A549 (cell line): Measurements from ENCODE around the gene MINAR2. TPM values are rescaled to one million over a fixed set of nuclear protein-coding genes. Genes with fewer than 3 reads are reported as not detected.

ENCODE experiments used
- ATAC-seq, 2 experiments: fragments of 200-7000 bp in 1 of 2; fragments of >200 bp in 1 of 2; cut with Nextera tagmentation in 1 of 2; cut with Tn5 transposase in 1 of 2; 3 replicates each; pipeline versions ENCODE4 v1.8.0 to v1.9.1; 2018 to 2020; ENCODE audit warnings: mild to moderate bottlenecking in 1 of 2, moderate library complexity in 1 of 2
- CTCF ChIA-PET: fragments of 300-600 bp; sonication (Branson Sonifier 250); formaldehyde crosslinking; extraction: SDS; loops from one replicate; lab custom pipeline; 2021; ENCODE audit warnings: antibody characterized with exemption, inconsistent platforms; lab: Yijun Ruan, JAX
- POLR2A ChIA-PET: fragments of 350-600 bp; formaldehyde crosslinking; extraction: SDS; loops from one replicate; lab custom pipeline; 2021; ENCODE audit warnings: antibody characterized with exemption, inconsistent platforms; lab: Yijun Ruan, JAX
- DNase-seq, 2 experiments: peaks; one replicate each; pipeline versions ENCODE4 v3.0.0 to v3.0.0-alpha.2; 2011 to 2016; ENCODE audit warnings: low read depth in 1 of 2, low spot score in 1 of 2
- FAIRE-seq: peaks from 2 replicates; lab custom pipeline; 2011; peaks lifted over from hg19 to GRCh38; lab: Jason Lieb, UNC
- H3K27ac ChIP-seq, 2 experiments: fragments of >200 bp; sonication (Bioruptor Twin); formaldehyde crosslinking; 3 replicates each; pipeline ENCODE4 v1.5.1; 2016 to 2017
- H3K4me1 ChIP-seq: fragments of >200 bp; sonication (Bioruptor Twin); formaldehyde crosslinking; 3 replicates; pipeline ENCODE4 v1.6.1; 2016
- H3K4me2 ChIP-seq: fragments of >200 bp; sonication (Bioruptor Twin); formaldehyde crosslinking; 3 replicates; pipeline ENCODE4 v1.6.1; 2016
- H3K4me3 ChIP-seq: fragments of >200 bp; sonication (Bioruptor Twin); formaldehyde crosslinking; 3 replicates; pipeline ENCODE4 v1.5.1; 2016
- H3K9me3 ChIP-seq: fragments of >200 bp; sonication (Bioruptor Twin); formaldehyde crosslinking; 3 replicates; pipeline ENCODE4 v1.6.1; 2016
- ATOH8 ChIP-seq: fragments of 250-450 bp; sonication (Bioruptor Pico); IDR thresholded peaks from 2 replicates; pipeline ENCODE4 v1.5.0; 2020; ENCODE audit warnings: low read depth, mild to moderate bottlenecking, moderate library complexity
- BHLHE40 ChIP-seq: IDR thresholded peaks from 2 replicates; pipeline ENCODE4 v1.6.1; 2012; ENCODE audit warnings: low read depth, low read length, inconsistent platforms
- CHD2 ChIP-seq: fragments of 150-350 bp; IDR thresholded peaks from 2 replicates; pipeline ENCODE4 v1.6.1; 2014; ENCODE audit warnings: low read length; ENCODE audit not compliant: partially characterized antibody
- EHMT2 ChIP-seq: fragments of 200-600 bp; sonication (generic); IDR thresholded peaks from 2 replicates; pipeline ENCODE4 v1.6.1; 2016; ENCODE audit warnings: antibody characterized with exemption, low read depth, mild to moderate bottlenecking, moderate library complexity
- GATA3 ChIP-seq: IDR thresholded peaks from 2 replicates; pipeline ENCODE4 v1.6.1; 2012; ENCODE audit warnings: borderline replicate concordance
- HEYL ChIP-seq: fragments of 250-450 bp; sonication (Bioruptor Pico); IDR thresholded peaks from 2 replicates; pipeline ENCODE4 v1.8.0; 2021; ENCODE audit warnings: mild to moderate bottlenecking, moderate library complexity
- HOXB13 ChIP-seq: fragments of 250-450 bp; sonication (Bioruptor Pico); IDR thresholded peaks from 2 replicates; pipeline ENCODE4 v1.5.0; 2020; ENCODE audit warnings: low read depth, mild to moderate bottlenecking, moderate library complexity
- HOXB5 ChIP-seq: fragments of 250-450 bp; sonication (Bioruptor Pico); IDR thresholded peaks from 2 replicates; pipeline ENCODE4 v1.5.0; 2020; ENCODE audit warnings: mild to moderate bottlenecking, moderate library complexity
- KDM1A ChIP-seq: fragments of 200-600 bp; sonication (generic); IDR thresholded peaks from 2 replicates; pipeline ENCODE4 v1.6.1; 2016; ENCODE audit warnings: low read depth, mild to moderate bottlenecking
- MAFK ChIP-seq: fragments of 450-650 bp; IDR thresholded peaks from 2 replicates; pipeline ENCODE4 v1.6.1; 2014; ENCODE audit not compliant: partially characterized antibody
- NFE2L2 ChIP-seq: fragments of 150-350 bp; conservative IDR thresholded peaks from 2 replicates; pipeline ENCODE4 v1.6.1; 2014; ENCODE audit warnings: low read length
- NR3C1 ChIP-seq: fragments of >200 bp; sonication (Bioruptor Twin); formaldehyde crosslinking; IDR thresholded peaks from 3 replicates; pipeline ENCODE4 v1.6.1; 2017
- RARB ChIP-seq: fragments of 250-450 bp; sonication (Bioruptor Pico); IDR thresholded peaks from 2 replicates; pipeline ENCODE4 v1.8.0; 2021; ENCODE audit warnings: mild to moderate bottlenecking, moderate library complexity
- REST ChIP-seq: fragments of 200-600 bp; sonication (generic); IDR thresholded peaks from 2 replicates; pipeline ENCODE4 v1.6.1; 2016; ENCODE audit warnings: antibody characterized with exemption, mild to moderate bottlenecking, moderate library complexity
- SREBF2 ChIP-seq: fragments of 450-650 bp; IDR thresholded peaks from 2 replicates; pipeline ENCODE4 v1.6.1; 2014; ENCODE audit warnings: mild to moderate bottlenecking, moderate library complexity
- USF2 ChIP-seq: fragments of 450-650 bp; IDR thresholded peaks from 2 replicates; pipeline ENCODE4 v1.6.1; 2014; ENCODE audit warnings: antibody characterized with exemption
- ZNF302 ChIP-seq: fragments of 250-450 bp; sonication (Bioruptor Pico); IDR thresholded peaks from 2 replicates; pipeline ENCODE4 v1.9.0; 2021; ENCODE audit warnings: inconsistent platforms, mild to moderate bottlenecking, moderate library complexity
- WGBS: methylation state at CpG from one replicate; pipeline ENCODE4 v1.1.6; 2017; ENCODE audit errors: missing lambda C conversion rate; 5-methylcytosine and 5-hydroxymethylcytosine counted together
- polyA plus RNA-seq, 4 experiments: library from polyadenylated mRNA; depleted of rRNA in 3 of 4; stranded (reverse); fragments of >200 nt; fragmentation: RNase III in 1 of 4; extraction: RNeasy Plus Mini Kit Qiagen cat#74134 plus additional on column Dnase treatment in 1 of 4; gene quantifications; 2 replicates in 3 of 4; 3 replicates in 1 of 4; pipeline ENCODE4 v1.2.3, GENCODE V29; 2011 to 2017
- TF ChIP-seq, protein P1 (sequence below): fragments of >200 bp; sonication (Bioruptor Twin); formaldehyde crosslinking; IDR thresholded peaks from 3 replicates; pipeline ENCODE4 v1.5.1; 2016
- TF ChIP-seq, protein P2 (sequence below): IDR thresholded peaks from 2 replicates; pipeline ENCODE4 v1.6.1; 2012

Gene MINAR2
- polyA plus RNA-seq, 2 of the 4 experiments (the other 2 are of a cell fraction), result not detected

DNA sequence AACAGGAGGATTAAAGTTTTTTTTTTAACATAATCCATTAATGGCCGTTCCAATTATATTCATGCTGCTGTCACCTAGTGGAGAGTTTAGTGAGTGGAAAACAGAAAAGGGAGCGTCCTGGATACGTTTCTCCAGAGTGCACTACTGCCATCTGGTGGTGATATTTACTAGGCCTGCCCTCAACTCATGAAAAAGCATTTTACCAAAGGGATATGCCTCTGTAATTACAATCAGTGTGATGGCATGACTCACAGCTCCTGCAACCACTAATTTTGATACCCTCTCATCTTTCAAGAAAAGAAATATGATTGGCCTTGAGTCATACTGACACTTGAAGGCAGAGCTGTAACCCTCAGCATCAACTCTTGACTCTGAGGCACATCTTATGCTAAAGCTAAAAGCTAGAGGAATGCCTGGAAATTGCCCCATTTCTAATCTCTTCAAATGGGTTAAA lies 20.1 kb downstream of the MINAR2 start (continued):
- TF ChIP-seq ATOH8 (no peak), NR3C1 (no peak)

DNA sequence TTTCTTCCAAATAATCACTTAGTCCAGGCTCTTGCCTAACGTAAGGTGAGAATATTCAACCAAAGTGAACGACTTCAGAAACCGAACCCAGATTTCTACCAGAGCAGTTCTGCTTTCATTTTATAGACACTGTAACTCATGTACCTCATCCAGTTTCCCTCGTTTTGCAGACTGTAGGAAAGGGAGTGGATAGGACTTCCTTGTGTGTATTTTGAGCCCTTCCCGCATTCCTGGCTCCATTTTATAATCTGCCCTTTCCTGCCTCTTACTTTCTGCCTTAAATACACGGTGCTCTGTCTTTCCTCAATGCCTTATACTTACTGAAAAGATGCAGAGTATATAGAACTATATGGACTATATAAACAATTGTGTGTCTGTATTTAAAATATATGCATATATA lies 20.8 kb downstream of the MINAR2 start:
- ChIA-PET CTCF (interaction anchor here (0.6 to 8.4 kb wide), 13 partner anchors 9 to 863 kb away, joined by 3 to 93 read pairs (median 5); no protein-coding TSS in a partner anchor), POLR2A (no interaction called here)
- Histone ChIP-seq H3K9me3 (no peaks in the 10 kb centered on the region), H3K27ac (no peak overlapping the region)
- FAIRE-seq (no peak), ATAC-seq (no peak)
- TF ChIP-seq EHMT2 (no peak), HOXB13 (no peak), ZNF302 (CRISPR knock-in tag) (no peak), REST (no peak), KDM1A (no peak), CHD2 (no peak), GATA3 (no peak), MAFK (no peak), SREBF2 (no peak), BHLHE40 (no peak), ATOH8 (no peak)
- TF ChIP-seq, protein P1, sequence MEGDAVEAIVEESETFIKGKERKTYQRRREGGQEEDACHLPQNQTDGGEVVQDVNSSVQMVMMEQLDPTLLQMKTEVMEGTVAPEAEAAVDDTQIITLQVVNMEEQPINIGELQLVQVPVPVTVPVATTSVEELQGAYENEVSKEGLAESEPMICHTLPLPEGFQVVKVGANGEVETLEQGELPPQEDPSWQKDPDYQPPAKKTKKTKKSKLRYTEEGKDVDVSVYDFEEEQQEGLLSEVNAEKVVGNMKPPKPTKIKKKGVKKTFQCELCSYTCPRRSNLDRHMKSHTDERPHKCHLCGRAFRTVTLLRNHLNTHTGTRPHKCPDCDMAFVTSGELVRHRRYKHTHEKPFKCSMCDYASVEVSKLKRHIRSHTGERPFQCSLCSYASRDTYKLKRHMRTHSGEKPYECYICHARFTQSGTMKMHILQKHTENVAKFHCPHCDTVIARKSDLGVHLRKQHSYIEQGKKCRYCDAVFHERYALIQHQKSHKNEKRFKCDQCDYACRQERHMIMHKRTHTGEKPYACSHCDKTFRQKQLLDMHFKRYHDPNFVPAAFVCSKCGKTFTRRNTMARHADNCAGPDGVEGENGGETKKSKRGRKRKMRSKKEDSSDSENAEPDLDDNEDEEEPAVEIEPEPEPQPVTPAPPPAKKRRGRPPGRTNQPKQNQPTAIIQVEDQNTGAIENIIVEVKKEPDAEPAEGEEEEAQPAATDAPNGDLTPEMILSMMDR, result no peak
- TF ChIP-seq, all 56 proteins: peak for 0
- WGBS, result 44% methylated on average over 6 of the region's 6 CpGs
- Histone ChIP-seq H3K4me3 (no peak overlapping the region), H3K4me1 (no peaks in the 10 kb centered on the region), H3K4me2 (no peak overlapping the region)
- DNase-seq, result no peak

DNA sequence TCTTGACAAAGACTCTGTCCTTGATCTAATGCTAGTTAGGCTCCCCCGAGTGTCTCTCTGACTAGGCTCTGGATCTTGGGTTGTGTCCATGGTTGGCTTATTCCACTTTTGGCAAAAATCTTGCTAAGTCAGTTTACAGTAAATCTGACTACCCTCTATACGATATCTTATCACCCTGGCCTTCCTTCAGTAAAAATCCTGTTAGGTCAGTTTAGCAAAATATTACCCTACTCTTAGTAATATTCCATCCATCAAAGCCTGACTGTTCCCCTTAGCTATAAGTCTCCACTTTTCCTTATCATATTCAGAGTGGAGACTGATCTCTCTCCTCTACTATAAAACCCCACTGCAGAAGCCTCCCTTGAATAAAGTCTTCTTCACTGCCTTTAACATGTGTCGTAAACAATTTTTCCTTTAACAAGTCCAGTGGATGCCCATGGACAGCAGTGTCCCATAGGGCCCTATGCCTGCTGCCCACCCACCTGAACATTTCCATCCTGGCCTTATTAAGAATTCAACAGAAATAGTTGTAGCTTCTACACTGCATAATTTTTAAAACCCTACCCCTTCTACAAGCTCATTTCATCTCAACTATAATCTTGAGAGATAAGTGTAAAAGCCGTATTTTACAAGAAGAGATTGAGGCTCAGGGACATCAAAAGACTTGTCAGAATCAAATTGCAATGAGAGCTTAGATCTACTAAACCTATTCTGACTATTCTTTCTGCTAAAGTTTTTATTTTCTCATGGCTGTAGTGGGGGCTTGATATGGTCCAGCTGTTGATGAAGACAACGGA lies 22.3 kb downstream of the MINAR2 start:
- Histone ChIP-seq H3K4me3 (no peak overlapping the region), H3K4me2 (no peak overlapping the region), H3K9me3 (no peaks in the 10 kb centered on the region), H3K4me1 (no peaks in the 10 kb centered on the region), H3K27ac (no peak overlapping the region)
- no peak for FAIRE-seq
- no peak for ATAC-seq
- CTCF ChIA-PET, result interaction anchor here (0.6 to 8.4 kb wide), 15 partner anchors 10 to 1556 kb away, joined by 3 to 93 read pairs (median 6); no protein-coding TSS in a partner anchor
- POLR2A ChIA-PET, result no interaction called here
- WGBS, result 23% methylated on average over 5 of the region's 5 CpGs
- DNase-seq, result no peak
- no peak for TF ChIP-seq HEYL
- TF ChIP-seq BHLHE40, result no peak
- TF ChIP-seq, protein P2, sequence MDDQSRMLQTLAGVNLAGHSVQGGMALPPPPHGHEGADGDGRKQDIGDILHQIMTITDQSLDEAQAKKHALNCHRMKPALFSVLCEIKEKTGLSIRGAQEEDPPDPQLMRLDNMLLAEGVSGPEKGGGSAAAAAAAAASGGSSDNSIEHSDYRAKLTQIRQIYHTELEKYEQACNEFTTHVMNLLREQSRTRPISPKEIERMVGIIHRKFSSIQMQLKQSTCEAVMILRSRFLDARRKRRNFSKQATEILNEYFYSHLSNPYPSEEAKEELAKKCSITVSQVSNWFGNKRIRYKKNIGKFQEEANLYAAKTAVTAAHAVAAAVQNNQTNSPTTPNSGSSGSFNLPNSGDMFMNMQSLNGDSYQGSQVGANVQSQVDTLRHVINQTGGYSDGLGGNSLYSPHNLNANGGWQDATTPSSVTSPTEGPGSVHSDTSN, result no peak
- no peak for TF ChIP-seq USF2
- TF ChIP-seq HOXB5 (CRISPR knock-in tag), result no peak
- no peak for TF ChIP-seq ATOH8
- no peak for TF ChIP-seq REST
- no peak for TF ChIP-seq NFE2L2
- TF ChIP-seq RARB (CRISPR knock-in tag), result no peak
